Inflammatory macrophage treated with lipopolysaccharide for 1 hour (primary cell): ENCODE results near the gene TBR1.

Source experiments
- DNase-seq, 2 donors: peaks; one replicate each; pipeline ENCODE4 v3.0.0-alpha.2; 2020 to 2022

TBR1 gene

GRCh38 chr2:161415987-161416707 lies at the start of gene TBR1:
TBR1 (plus strand) TSS chr2:161416297; CDS start chr2:161416411, 114 bp downstream.
- DNase-seq: no peak

GRCh38 chr2:161367675-161368074 lies 48.4 kb upstream of the TBR1 start:
- no peak for DNase-seq

- DNase-seq: no peak
Observed at GRCh38 chr2:161369311-161369710, 46.8 kb upstream of the TBR1 start.

GRCh38 chr2:161370981-161371380 lies 45.1 kb upstream of the TBR1 start:
- DNase-seq: no peak

GRCh38 chr2:161371869-161372268 lies 44.2 kb upstream of the TBR1 start:
- no peak for DNase-seq

- no peak for DNase-seq
Observed at GRCh38 chr2:161373942-161374341, 42.2 kb upstream of the TBR1 start.

GRCh38 chr2:161374446-161374845 lies 41.7 kb upstream of the TBR1 start:
- DNase-seq: no peak

GRCh38 chr2:161379740-161380139 lies 36.4 kb upstream of the TBR1 start:
- no peak for DNase-seq

GRCh38 chr2:161381546-161381945 lies 34.6 kb upstream of the TBR1 start:
- DNase-seq: no peak

- DNase-seq: no peak
Observed at GRCh38 chr2:161382747-161383146, 33.4 kb upstream of the TBR1 start.

GRCh38 chr2:161384864-161385263 lies 31.2 kb upstream of the TBR1 start:
- DNase-seq: no peak

- no peak for DNase-seq
Observed at GRCh38 chr2:161386228-161386824, 29.8 kb upstream of the TBR1 start.

- no peak for DNase-seq
Observed at GRCh38 chr2:161388146-161388779, 27.8 kb upstream of the TBR1 start.

- no peak for DNase-seq
Observed at GRCh38 chr2:161391737-161392506, 24.2 kb upstream of the TBR1 start.

- no peak for DNase-seq
Observed at GRCh38 chr2:161400076-161400475, 16.0 kb upstream of the TBR1 start.

GRCh38 chr2:161402297-161402696 lies 13.8 kb upstream of the TBR1 start:
- no peak for DNase-seq

- no peak for DNase-seq
Observed at GRCh38 chr2:161406316-161406715, 9.8 kb upstream of the TBR1 start.

GRCh38 chr2:161407597-161407996 lies 8.5 kb upstream of the TBR1 start:
- no peak for DNase-seq

GRCh38 chr2:161409308-161409907 lies 6.7 kb upstream of the TBR1 start:
- DNase-seq: no peak

- DNase-seq: no peak
Observed at GRCh38 chr2:161412346-161412745, 3.8 kb upstream of the TBR1 start.

- DNase-seq: no peak
Observed at GRCh38 chr2:161414042-161415033, 1.8 kb upstream of the TBR1 start.
